Activated CD4-positive, alpha-beta T cell treated with anti-CD3 and anti-CD28 coated beads for 4 hours (primary cell): Measurements from ENCODE around the gene NR5A1.

Experiments used
- DNase-seq, 2 donors: peaks; one replicate each; pipeline ENCODE4 v3.0.0-alpha.2; 2020

Gene NR5A1

DNA sequence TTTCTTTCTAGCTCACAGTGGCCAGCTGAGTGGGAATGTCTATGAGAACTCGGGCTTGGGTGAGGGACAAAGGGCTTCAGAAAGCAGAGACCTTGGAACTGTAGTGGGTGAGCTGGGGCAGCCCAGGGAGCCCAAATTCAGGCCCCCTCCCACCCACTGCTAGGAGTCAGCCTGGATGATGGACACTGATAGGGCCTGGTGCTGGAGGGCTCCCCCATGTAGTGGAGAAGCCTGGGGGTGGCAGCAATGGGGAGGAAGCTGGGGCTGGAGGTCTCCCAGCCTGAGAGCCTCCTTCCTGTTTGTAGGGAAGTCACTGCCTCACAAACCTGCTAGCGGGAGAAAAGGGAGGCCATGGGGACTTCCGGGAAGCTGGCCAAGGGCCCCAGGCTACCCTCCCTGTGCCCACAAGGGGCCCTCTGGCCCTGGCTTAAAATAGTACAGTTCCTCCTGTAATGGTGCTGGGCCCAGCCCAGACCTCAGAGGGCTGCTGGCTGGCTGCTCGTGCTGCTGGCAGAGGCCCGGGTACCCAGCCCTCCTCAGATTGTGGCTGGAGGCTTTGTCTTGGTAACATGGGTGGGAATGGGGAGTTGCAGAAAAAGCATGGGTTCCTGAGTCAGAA lies 6.3 kb upstream of the NR5A1 start:
- DNase-seq, result no peak

GRCh38 chr9:124512806-124513204 lies 5.6 kb upstream of the NR5A1 start:
- no peak for DNase-seq

GRCh38 chr9:124511891-124512805 lies 4.9 kb upstream of the NR5A1 start:
- DNase-seq, result no peak

DNA sequence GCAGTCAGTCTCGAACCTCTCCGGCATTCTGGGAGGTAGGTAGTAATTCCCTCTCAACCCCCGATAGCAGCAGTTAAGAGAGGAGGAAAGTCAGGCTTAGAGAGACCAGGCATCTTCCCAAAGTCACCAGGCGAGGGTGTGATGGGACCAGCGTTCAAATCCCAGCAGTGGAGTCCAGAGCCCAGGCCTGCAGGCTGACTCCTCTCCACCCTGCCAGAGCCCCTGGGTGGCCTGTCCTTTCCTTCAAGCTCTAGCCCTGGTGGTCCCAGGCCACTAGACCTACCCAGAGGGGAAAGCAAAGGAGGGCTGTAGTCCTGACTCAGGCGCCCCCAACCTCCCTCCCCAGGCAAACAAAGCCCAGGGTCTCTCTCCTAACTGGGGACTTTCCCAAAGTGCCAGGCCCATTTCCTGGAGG lies 4.2 kb upstream of the NR5A1 start:
- DNase-seq, result no peak

DNA sequence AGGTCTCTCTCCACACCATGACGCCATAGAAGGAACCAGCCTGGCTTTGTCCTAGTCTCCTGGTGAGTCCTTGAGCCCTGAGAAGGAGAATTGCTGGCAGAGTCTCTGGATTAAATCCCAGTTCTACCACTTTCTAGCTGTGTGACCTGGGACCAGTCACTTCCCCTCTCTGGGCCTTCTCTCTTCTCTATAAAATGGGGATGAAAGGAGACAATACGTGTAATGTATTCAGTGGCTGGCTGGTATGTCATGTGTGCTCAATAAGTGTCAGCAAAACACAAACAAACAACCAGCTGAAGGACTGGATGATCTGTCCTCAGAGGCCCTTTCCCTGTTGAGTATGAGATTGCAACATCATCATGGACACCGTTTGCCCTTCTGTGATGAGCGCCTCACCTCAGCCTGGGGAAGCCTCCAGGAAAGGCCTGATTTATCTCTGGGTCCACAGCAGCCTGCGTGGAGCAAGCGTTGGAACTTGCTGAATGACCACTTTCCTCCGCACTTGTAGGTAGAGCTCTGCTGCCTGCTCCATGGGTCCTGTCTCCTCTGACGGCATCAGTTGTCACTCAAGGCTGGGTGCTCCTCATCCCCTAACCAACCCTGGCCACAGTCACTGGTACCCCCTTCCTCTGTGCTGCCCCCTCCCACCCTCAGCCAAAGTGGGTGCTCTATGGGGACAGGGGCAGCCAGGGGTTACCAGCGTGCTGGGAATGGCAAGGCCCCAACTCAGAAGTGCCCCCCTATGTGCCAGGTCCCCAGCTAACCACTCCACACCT lies 3.6 kb upstream of the NR5A1 start:
- DNase-seq, result no peak

DNA sequence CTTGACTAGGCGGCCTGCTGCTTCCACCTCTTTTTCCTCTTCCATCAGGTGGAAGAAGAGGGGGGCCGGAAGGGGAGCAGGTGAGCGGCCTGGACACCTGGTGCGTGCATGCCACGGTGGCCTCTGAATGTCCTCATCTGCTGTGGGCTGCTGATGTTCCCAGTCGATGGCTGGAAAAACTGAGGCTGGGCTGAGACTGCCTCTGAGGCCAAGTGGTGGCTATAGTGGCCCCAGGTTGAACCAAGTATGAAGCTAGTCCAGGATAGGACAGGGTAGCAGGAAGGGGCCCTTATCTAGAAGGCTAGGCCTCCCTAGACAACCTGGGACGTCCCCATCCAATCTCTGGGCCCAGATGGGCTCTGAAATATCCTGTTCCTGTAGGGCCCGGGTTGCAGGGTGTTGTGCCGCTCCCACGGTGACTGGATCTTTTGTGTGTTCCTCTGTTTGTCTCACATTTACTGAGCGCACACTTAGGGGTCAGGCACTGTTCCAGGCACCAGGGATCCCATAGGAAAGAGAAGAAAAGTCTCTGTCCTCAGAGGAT lies 753 bp upstream of the NR5A1 start:
- no peak for DNase-seq

- DNase-seq, result no peak
Measured at GRCh38 chr9:124506433-124506832, 766 bp downstream of the NR5A1 start.

- DNase-seq, result no peak
Measured at GRCh38 chr9:124505901-124506346, 1.3 kb downstream of the NR5A1 start.

GRCh38 chr9:124505006-124505900 lies 1.9 kb downstream of the NR5A1 start:
- no peak for DNase-seq

- no peak for DNase-seq
Measured at GRCh38 chr9:124504530-124505005, 2.6 kb downstream of the NR5A1 start.

- DNase-seq, result no peak
Measured at GRCh38 chr9:124503713-124504529, 3.3 kb downstream of the NR5A1 start.

DNA sequence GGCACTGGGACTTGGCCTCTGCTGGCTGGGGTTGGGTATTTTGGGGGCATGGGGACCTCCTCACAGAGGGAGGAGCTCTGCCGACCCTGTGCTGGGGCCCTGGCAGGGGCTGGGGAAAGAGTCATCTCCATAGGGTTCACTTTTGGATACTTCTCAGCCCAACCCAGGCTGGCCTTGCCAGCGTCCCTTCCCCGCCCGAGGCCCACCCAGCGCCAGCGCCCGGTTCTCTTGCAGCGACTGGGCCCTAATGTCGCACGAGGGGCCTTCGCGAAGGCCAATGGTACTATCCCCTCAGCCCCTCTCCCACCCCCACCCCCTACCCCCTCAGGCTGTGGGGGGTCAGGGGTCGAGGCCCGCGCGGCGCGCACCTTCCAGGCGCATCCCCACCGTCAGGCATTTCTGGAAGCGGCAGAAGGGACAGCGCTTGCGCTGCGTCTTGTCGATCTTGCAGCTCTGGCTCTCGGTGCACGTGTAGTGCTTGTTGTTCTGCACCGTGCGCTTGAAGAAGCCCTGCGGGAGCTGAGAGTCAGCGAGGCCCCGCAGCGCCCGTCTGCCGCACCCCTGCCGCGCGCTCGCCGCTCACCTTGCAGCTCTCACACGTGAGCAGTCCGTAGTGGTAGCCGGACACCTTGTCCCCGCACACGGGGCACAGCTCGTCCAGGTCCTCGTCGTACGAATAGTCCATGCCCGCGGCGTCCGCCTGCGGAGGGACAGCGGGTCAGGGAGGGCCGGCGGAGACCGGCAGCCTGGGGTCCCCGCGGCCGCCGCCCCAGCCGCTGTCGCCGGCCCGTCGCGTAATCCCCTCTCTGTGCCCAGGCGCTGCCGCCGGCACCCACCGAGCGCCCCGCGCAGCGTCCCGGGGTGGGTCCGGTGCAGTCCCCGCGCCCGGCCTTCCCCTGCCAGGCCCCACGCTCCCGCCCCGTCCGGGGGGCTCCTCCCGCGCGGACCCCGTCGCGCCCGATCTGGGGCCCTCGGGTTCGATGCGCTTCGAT lies 4.2 kb downstream of the NR5A1 start:
- no peak for DNase-seq

GRCh38 chr9:124501771-124502320 lies 5.4 kb downstream of the NR5A1 start:
- DNase-seq, result no peak

DNA sequence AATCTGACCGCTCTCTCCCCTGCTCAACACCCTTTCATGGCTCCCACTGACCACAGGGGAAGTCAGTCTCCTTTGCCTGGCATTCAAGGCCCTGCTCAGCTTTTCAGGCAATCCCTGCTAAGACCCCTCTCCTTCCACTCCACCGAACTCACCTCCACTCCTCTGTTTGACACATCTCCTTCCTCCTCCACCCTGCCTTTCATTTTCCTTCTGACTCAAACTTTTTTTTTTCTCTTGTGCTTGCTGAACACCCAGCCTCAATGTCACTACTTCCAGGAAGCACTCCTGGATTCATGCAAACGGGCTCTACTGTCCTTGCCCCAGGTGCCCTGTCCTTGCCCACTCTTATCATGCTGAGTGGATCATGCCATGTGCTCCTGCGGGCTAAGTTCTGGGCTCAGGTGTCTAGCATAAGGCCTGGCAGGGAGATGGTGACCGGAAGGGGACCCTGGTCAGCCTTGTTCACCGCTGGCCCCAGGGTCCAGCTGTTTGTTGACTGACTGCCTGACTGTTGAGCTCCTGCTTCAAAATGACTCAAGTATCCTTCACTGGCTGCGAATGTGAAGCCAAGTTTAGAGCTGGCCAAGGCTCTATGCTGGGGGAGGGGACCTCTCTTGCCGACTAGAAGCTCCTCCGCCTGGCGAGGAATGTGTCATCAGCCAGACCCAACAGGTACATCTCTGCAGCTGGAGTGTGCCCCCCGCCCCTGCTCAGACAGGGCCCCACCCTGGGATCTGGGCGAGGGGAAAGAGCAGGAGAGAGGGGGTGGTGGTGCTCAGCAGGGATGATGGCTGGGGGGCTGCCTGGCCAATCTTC lies 6.2 kb downstream of the NR5A1 start:
- DNase-seq, result no peak

- DNase-seq, result no peak
Measured at GRCh38 chr9:124500028-124500795, 7.0 kb downstream of the NR5A1 start.

GRCh38 chr9:124499216-124499615 lies 8.0 kb downstream of the NR5A1 start:
- no peak for DNase-seq

- no peak for DNase-seq
Measured at GRCh38 chr9:124498499-124499146, 8.6 kb downstream of the NR5A1 start.
